ENCODE data around the gene TIMM9.
"Not testable (repeated sequence)": the region's sequence is repeated elsewhere in the genome, so short reads cannot be mapped to it uniquely, and the experiment has no call there.

DNA sequence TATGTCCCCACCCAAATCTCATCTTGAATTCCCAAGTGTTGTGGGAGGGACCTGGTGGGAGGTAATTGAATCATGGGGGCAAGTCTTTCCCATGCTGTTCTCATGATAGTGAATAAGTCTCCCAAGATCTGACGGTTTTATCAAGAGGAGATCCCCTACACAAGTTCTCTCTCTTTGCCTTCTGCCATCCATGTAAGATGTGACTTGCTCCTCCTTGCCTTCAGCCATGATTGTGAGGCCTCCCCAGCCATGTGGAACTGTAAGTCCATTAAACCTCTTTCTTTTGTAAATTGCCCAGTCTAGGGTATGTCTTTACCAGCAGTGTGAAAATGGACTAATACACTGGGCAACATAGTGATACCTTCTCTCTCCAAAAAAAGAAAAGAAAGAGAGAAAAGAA lies 10.4 kb downstream of the TIMM9 start:
- TF ChIP-seq, protein P1, sequence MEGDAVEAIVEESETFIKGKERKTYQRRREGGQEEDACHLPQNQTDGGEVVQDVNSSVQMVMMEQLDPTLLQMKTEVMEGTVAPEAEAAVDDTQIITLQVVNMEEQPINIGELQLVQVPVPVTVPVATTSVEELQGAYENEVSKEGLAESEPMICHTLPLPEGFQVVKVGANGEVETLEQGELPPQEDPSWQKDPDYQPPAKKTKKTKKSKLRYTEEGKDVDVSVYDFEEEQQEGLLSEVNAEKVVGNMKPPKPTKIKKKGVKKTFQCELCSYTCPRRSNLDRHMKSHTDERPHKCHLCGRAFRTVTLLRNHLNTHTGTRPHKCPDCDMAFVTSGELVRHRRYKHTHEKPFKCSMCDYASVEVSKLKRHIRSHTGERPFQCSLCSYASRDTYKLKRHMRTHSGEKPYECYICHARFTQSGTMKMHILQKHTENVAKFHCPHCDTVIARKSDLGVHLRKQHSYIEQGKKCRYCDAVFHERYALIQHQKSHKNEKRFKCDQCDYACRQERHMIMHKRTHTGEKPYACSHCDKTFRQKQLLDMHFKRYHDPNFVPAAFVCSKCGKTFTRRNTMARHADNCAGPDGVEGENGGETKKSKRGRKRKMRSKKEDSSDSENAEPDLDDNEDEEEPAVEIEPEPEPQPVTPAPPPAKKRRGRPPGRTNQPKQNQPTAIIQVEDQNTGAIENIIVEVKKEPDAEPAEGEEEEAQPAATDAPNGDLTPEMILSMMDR (IDR thresholded peaks at IDR 0.05) = not testable (repeated sequence)
- not testable (repeated sequence) for TF ChIP-seq POLR2A (IDR thresholded peaks at IDR 0.05)
